ENCODE data around the gene PLA2R1. TPM values are rescaled to one million over a fixed set of nuclear protein-coding genes. Genes with fewer than 3 reads are reported as not detected.

PLA2R1 gene
- total RNA-seq, 1 donor from 2014 or later = 3.0 TPM

DNA sequence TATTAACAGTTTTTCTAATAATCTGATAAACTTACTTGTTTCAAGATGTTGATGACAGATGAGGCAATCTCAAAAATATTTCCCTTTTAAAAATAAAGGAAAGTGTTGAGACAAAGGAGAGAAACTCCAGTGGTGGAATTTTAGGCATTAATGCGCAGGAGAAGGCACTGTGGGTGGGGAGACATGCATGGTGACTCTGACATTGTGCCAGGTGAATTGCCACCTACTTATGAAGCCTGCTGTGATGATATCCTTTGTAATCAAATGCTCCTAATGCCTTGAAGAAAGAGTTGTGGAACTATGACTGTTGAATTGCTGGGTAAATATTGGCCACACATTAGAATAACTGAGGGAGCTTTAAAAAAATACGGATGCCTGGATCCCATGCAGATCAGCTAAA lies 101.4 kb downstream of the PLA2R1 start:
- intact Hi-C loops (cut with DNase I) = no loop called here
- DNase-seq = no peak

GRCh38 chr2:159960414-159960813 lies 102.0 kb downstream of the PLA2R1 start:
- DNase-seq = no peak
- intact Hi-C loops (cut with DNase I) = no loop called here
- no peak for ATAC-seq (ENCODE audit: poor library complexity)

More for the DNA sequence above, 101.4 kb downstream of the PLA2R1 start:
- ATAC-seq (ENCODE audit: poor library complexity) = no peak

- ATAC-seq (ENCODE audit: poor library complexity) (no peak), DNase-seq (no peak)
- intact Hi-C loops (cut with DNase I) = no loop called here
Measured at GRCh38 chr2:159959136-159959535, 103.3 kb downstream of the PLA2R1 start.

- ATAC-seq (ENCODE audit: poor library complexity) = no peak
- intact Hi-C loops (cut with DNase I) = no loop called here
Measured at GRCh38 chr2:159953136-159953823, 109.1 kb downstream of the PLA2R1 start.

GRCh38 chr2:159946326-159946999 lies 116.0 kb downstream of the PLA2R1 start:
- ATAC-seq (ENCODE audit: poor library complexity) (no peak), DNase-seq (no peak)
- intact Hi-C loops (cut with DNase I) = no loop called here

More at GRCh38 chr2:159953136-159953823, 109.1 kb downstream of the PLA2R1 start:
- no peak for DNase-seq

- intact Hi-C loops (cut with DNase I) = no loop called here
- no peak for ATAC-seq (ENCODE audit: poor library complexity)
- DNase-seq = no peak
Measured at GRCh38 chr2:159944874-159945273, 117.5 kb downstream of the PLA2R1 start.

- no peak for ATAC-seq (ENCODE audit: poor library complexity)
- intact Hi-C loops (cut with DNase I) = no loop called here
- no peak for DNase-seq
Measured at GRCh38 chr2:159942146-159942545, 120.3 kb downstream of the PLA2R1 start.

GRCh38 chr2:159941729-159942128 lies 120.7 kb downstream of the PLA2R1 start:
- ATAC-seq (ENCODE audit: poor library complexity) = no peak
- intact Hi-C loops (cut with DNase I) = no loop called here
- DNase-seq = no peak

GRCh38 chr2:159939946-159940345 lies 122.5 kb downstream of the PLA2R1 start:
- intact Hi-C loops (cut with DNase I) = no loop called here
- ATAC-seq (ENCODE audit: poor library complexity) = no peak
- DNase-seq = no peak

DNA sequence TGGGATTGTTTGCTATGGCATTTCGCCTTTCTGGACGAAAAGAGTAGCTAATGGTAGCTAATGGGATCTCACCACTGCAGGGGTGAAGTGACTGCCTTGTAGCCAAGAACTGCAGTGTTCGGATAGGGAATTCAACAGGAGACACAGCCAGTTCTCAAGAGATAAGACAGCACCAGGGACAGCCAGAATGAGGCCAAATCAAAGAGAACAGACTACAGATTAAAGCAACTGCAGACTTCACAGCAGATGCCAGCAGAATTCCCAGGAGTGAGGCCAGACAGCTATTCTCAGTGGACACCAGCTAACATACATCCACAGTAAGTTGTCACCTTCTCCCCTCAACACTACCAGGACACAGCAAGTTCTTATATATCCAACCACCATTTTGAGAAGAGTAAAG lies 124.0 kb downstream of the PLA2R1 start:
- DNase-seq (no peak), ATAC-seq (ENCODE audit: poor library complexity) (peak; percentile 83)
- intact Hi-C loops (cut with DNase I) = no loop called here

GRCh38 chr2:159936471-159936870 lies 125.9 kb downstream of the PLA2R1 start:
- DNase-seq (no peak), ATAC-seq (ENCODE audit: poor library complexity) (no peak)
- intact Hi-C loops (cut with DNase I) = no loop called here

- ATAC-seq (ENCODE audit: poor library complexity) = peak; percentile 38
- DNase-seq = no peak
- intact Hi-C loops (cut with DNase I) = no loop called here
Measured at GRCh38 chr2:159933727-159934049, 128.7 kb downstream of the PLA2R1 start.

- ATAC-seq (ENCODE audit: poor library complexity) (no peak), DNase-seq (no peak)
- intact Hi-C loops (cut with DNase I) = no loop called here
Measured at GRCh38 chr2:159933040-159933726, 129.2 kb downstream of the PLA2R1 start.

- ATAC-seq (ENCODE audit: poor library complexity) = no peak
- intact Hi-C loops (cut with DNase I) = no loop called here
- DNase-seq = no peak
Measured at GRCh38 chr2:159926695-159927094, 135.7 kb downstream of the PLA2R1 start.

GRCh38 chr2:159925975-159926374 lies 136.4 kb downstream of the PLA2R1 start:
- intact Hi-C loops (cut with DNase I) = no loop called here
- no peak for ATAC-seq (ENCODE audit: poor library complexity)
- DNase-seq = no peak

DNA sequence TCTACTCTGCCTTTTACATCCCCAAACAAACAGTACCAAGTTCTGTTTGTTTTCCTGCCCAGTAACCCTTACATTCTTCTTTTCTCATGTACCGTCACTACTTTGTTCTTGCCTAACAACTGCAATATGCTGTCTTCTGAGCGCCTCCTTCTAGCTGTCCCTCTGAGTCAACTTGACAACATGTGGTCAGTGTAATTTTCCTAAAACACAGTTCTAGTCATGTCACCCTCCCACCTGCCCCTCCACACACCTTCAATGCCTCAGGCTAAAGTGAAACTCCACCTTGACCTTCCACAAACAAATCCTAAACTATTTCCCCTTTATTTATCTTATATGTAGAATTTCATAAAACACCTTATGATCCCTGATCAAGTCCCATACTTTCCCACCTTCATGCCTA lies 139.9 kb downstream of the PLA2R1 start:
- intact Hi-C loops (cut with DNase I) = no loop called here
- no peak for ATAC-seq (ENCODE audit: poor library complexity)

DNA sequence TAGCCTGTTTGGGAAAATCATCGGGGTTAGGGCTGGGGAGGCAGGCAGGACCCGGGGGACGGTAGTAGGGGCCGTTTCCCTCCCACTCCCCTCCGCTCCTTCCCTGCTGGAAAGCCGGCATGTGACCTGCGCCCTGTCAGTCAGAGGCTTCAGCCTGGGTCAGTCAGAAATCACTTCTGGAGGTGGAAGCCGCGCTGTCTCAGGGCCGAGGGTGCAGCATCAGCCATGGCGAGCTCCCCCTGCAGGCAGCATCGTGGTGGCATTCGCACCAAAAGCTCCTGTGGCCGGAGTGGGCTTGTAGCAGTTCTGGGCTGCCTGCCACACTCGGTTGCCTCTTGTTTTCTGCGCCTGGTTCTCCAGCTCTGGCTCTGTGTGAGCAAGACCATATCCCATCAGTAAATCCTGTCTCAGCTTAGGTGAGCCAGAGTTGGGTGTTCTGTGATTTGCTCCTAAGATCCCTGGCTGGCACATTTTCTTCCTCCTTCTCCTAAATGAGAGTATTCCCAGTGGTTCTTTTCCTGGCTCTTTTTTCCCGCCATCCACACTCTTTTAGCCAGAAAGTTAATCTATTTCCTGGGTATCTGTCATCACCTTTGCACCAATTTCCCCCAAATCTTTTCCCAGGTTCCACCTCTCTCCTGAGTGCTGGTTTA lies 140.5 kb downstream of the PLA2R1 start:
- intact Hi-C loops (cut with DNase I) = no loop called here
- DNase-seq = peak; percentile 88
- peak; percentile 93 for ATAC-seq (ENCODE audit: poor library complexity)

More for the DNA sequence above, 139.9 kb downstream of the PLA2R1 start:
- no peak for DNase-seq

- ATAC-seq (ENCODE audit: poor library complexity) (no peak), DNase-seq (no peak)
- intact Hi-C loops (cut with DNase I) = no loop called here
Measured at GRCh38 chr2:159916511-159916910, 145.9 kb downstream of the PLA2R1 start.

GRCh38 chr2:159913900-159914299 lies 148.5 kb downstream of the PLA2R1 start:
- intact Hi-C loops (cut with DNase I) = no loop called here
- DNase-seq (no peak), ATAC-seq (ENCODE audit: poor library complexity) (no peak)

All from Right ventricle myocardium superior (tissue), 1 donor.